Stimulated activated CD4-positive, alpha-beta T cell treated with anti-CD3 and anti-CD28 coated beads, TNF-alpha, amount 100 ng/mL, for 4 hours (primary cell): Measurements from ENCODE around the gene PRKG1.

Experiments used
- DNase-seq, 3 experiments: peaks; one replicate each; pipeline ENCODE4 v3.0.0-alpha.2; 2020; ENCODE audit warnings: low read depth in 3 of 3

PRKG1 gene

GRCh38 chr10:51924359-51924758 is 850.1 kb downstream of the PRKG1 start:
- no peak for DNase-seq

GRCh38 chr10:51926337-51926736 is 852.0 kb downstream of the PRKG1 start:
- DNase-seq, result no peak

GRCh38 chr10:51928162-51928561 is 853.9 kb downstream of the PRKG1 start:
- DNase-seq, result no peak

GRCh38 chr10:51932530-51932929 is 858.2 kb downstream of the PRKG1 start:
- no peak for DNase-seq

- DNase-seq, result no peak
Observed at GRCh38 chr10:51934373-51934772, 860.1 kb downstream of the PRKG1 start.

GRCh38 chr10:51935341-51935740 is 861.1 kb downstream of the PRKG1 start:
- DNase-seq, result no peak

GRCh38 chr10:51937308-51938140 is 863.2 kb downstream of the PRKG1 start:
- no peak for DNase-seq

GRCh38 chr10:51950371-51950995 is 876.2 kb downstream of the PRKG1 start:
- no peak for DNase-seq

- DNase-seq, result no peak
Observed at GRCh38 chr10:51950996-51951555, 876.8 kb downstream of the PRKG1 start.

GRCh38 chr10:51951601-51952000 is 877.3 kb downstream of the PRKG1 start:
- DNase-seq, result no peak

- DNase-seq, result no peak
Observed at GRCh38 chr10:51952056-51952455, 877.8 kb downstream of the PRKG1 start.

- DNase-seq, result no peak
Observed at GRCh38 chr10:51955696-51956095, 881.4 kb downstream of the PRKG1 start.

- no peak for DNase-seq
Observed at GRCh38 chr10:51956822-51957221, 882.5 kb downstream of the PRKG1 start.

GRCh38 chr10:51960494-51960895 is 886.2 kb downstream of the PRKG1 start:
- no peak for DNase-seq

GRCh38 chr10:51961401-51961800 is 887.1 kb downstream of the PRKG1 start:
- no peak for DNase-seq

GRCh38 chr10:51964630-51965029 is 890.3 kb downstream of the PRKG1 start:
- DNase-seq, result no peak

- no peak for DNase-seq
Observed at GRCh38 chr10:51965451-51965850, 891.2 kb downstream of the PRKG1 start.

- no peak for DNase-seq
Observed at GRCh38 chr10:51972733-51973346, 898.6 kb downstream of the PRKG1 start.

- DNase-seq, result no peak
Observed at GRCh38 chr10:51980752-51981151, 906.5 kb downstream of the PRKG1 start.

- DNase-seq, result no peak
Observed at GRCh38 chr10:51981731-51982130, 907.4 kb downstream of the PRKG1 start.

- DNase-seq, result no peak
Observed at GRCh38 chr10:51983481-51983880, 909.2 kb downstream of the PRKG1 start.

GRCh38 chr10:51985336-51985735 is 911.0 kb downstream of the PRKG1 start:
- DNase-seq, result no peak

- DNase-seq, result no peak
Observed at GRCh38 chr10:51986516-51986915, 912.2 kb downstream of the PRKG1 start.
